H9 (cell line): ENCODE results near the gene YAP1. TPM values are rescaled to one million over a fixed set of nuclear protein-coding genes. Genes with fewer than 3 reads are reported as not detected.

Experiments
- DNase-seq: peaks from one replicate; pipeline ENCODE4 v3.0.0-alpha.2; 2017
- H2AFZ ChIP-seq: one replicate; pipeline ENCODE4 v1.6.1; 2013; ENCODE audit warnings: mild to moderate bottlenecking, low read length, control low read depth, moderate library complexity
- H2AK5ac ChIP-seq: 2 replicates; pipeline ENCODE4 v1.6.1; 2013; ENCODE audit warnings: low read length, control low read depth, mixed read lengths; ENCODE audit not compliant: insufficient read length
- H2BK120ac ChIP-seq: one replicate; pipeline ENCODE4 v1.6.1; 2013; ENCODE audit warnings: low read depth, mild to moderate bottlenecking, low read length, control low read depth, inconsistent platforms; ENCODE audit not compliant: poor library complexity, severe bottlenecking
- H2BK12ac ChIP-seq: 2 replicates; pipeline ENCODE4 v1.6.1; 2013; ENCODE audit warnings: low read length, control low read depth, mixed read lengths, low read depth; ENCODE audit not compliant: insufficient read length
- H2BK15ac ChIP-seq: 2 replicates; pipeline ENCODE4 v1.6.1; 2013; ENCODE audit warnings: low read depth, low read length, control low read depth
- H2BK20ac ChIP-seq: one replicate; pipeline ENCODE4 v1.6.1; 2013; ENCODE audit warnings: low read depth, mild to moderate bottlenecking, low read length, control low read depth, inconsistent platforms; ENCODE audit not compliant: poor library complexity, severe bottlenecking
- H2BK5ac ChIP-seq: 2 replicates; pipeline ENCODE4 v1.6.1; 2013; ENCODE audit warnings: low read length, control low read depth, mixed read lengths; ENCODE audit not compliant: insufficient read length
- H3K14ac ChIP-seq: 2 replicates; pipeline ENCODE4 v1.6.1; 2013; ENCODE audit warnings: low read length, control low read depth; ENCODE audit not compliant: insufficient read depth
- H3K18ac ChIP-seq: 2 replicates; pipeline ENCODE4 v1.6.1; 2013; ENCODE audit warnings: low read depth, mild to moderate bottlenecking, mixed read lengths, low read length, control low read depth; ENCODE audit not compliant: insufficient read length
- H3K23ac ChIP-seq: 2 replicates; pipeline ENCODE4 v1.6.1; 2013; ENCODE audit warnings: low read length, control low read depth, mixed read lengths, low read depth; ENCODE audit not compliant: insufficient read length
- H3K23me2 ChIP-seq: 2 replicates; pipeline ENCODE4 v1.6.1; 2013; ENCODE audit warnings: low read depth, mild to moderate bottlenecking, mixed read lengths, low read length, control low read depth; ENCODE audit not compliant: insufficient read length, poor library complexity, severe bottlenecking
- H3K27ac ChIP-seq: 2 replicates; pipeline ENCODE4 v1.5.1; 2013; ENCODE audit warnings: low read length, control low read depth, mixed read lengths, low read depth; ENCODE audit not compliant: insufficient read length
- H3K27me3 ChIP-seq: 2 replicates; pipeline ENCODE4 v1.6.1; 2013; ENCODE audit warnings: low read length, control low read depth, inconsistent platforms; ENCODE audit not compliant: insufficient read depth
- H3K4ac ChIP-seq: 2 replicates; pipeline ENCODE4 v1.6.1; 2013; ENCODE audit warnings: low read depth, mild to moderate bottlenecking, control low read depth, inconsistent platforms, low read length, moderate library complexity
- H3K4me1 ChIP-seq: 2 replicates; pipeline ENCODE4 v1.6.1; 2013; ENCODE audit warnings: low read length, control low read depth, inconsistent platforms; ENCODE audit not compliant: insufficient read depth
- H3K4me2 ChIP-seq: 2 replicates; pipeline ENCODE4 v1.6.1; 2013; ENCODE audit warnings: low read length, control low read depth, mixed read lengths; ENCODE audit not compliant: insufficient read length, insufficient read depth
- H3K56ac ChIP-seq: 2 replicates; pipeline ENCODE4 v1.6.1; 2013; ENCODE audit warnings: low read depth, mild to moderate bottlenecking, mixed read lengths, low read length, control low read depth; ENCODE audit not compliant: insufficient read length
- H3K79me1 ChIP-seq: 2 replicates; pipeline ENCODE4 v1.6.1; 2013; ENCODE audit warnings: low read depth, mild to moderate bottlenecking, moderate library complexity, low read length, control low read depth, inconsistent platforms; ENCODE audit not compliant: insufficient read depth, poor library complexity, severe bottlenecking
- H3K79me2 ChIP-seq: 2 replicates; pipeline ENCODE4 v1.6.1; 2013; ENCODE audit warnings: low read length, control low read depth, inconsistent platforms; ENCODE audit not compliant: insufficient read depth
- H3K9ac ChIP-seq: 2 replicates; pipeline ENCODE4 v1.6.1; 2013; ENCODE audit warnings: low read length, control low read depth, mixed read lengths; ENCODE audit not compliant: insufficient read length; ENCODE audit errors: extremely low read depth
- H3K9me3 ChIP-seq: one replicate; pipeline ENCODE4 v1.6.1; 2013; ENCODE audit warnings: low read depth, low read length, inconsistent platforms; ENCODE audit not compliant: control insufficient read depth
- H3T11ph ChIP-seq: one replicate; pipeline ENCODE4 v1.6.1; 2013; ENCODE audit warnings: mild to moderate bottlenecking, low read length, control low read depth, inconsistent platforms
- H4K20me1 ChIP-seq: one replicate; pipeline ENCODE4 v1.6.1; 2013; ENCODE audit not compliant: control insufficient read depth, insufficient read length, insufficient read depth
- H4K5ac ChIP-seq: 2 replicates; pipeline ENCODE4 v1.6.1; 2013; ENCODE audit warnings: low read depth, mild to moderate bottlenecking, mixed read lengths, low read length, control low read depth; ENCODE audit not compliant: insufficient read length
- H4K8ac ChIP-seq: replicated peaks from 2 replicates; pipeline ENCODE4 v1.6.1; 2013; ENCODE audit warnings: low read length, control low read depth, mixed read lengths, low read depth; ENCODE audit not compliant: insufficient read length
- H4K91ac ChIP-seq: 2 replicates; pipeline ENCODE4 v1.6.1; 2013; ENCODE audit warnings: low read depth, mild to moderate bottlenecking, moderate library complexity, mixed read lengths, low read length, control low read depth; ENCODE audit not compliant: insufficient read length
- H3K27ac Mint-ChIP-seq, 3 experiments: 2 replicates in 2 of 3; 3 replicates in 1 of 3; pipeline ENCODE4 v1.8.0; 2020 to 2021; ENCODE audit warnings: mixed read lengths in 3 of 3, mild to moderate bottlenecking in 1 of 3, moderate library complexity in 1 of 3
- H3K27me3 Mint-ChIP-seq: 2 replicates; pipeline ENCODE4 v1.8.0; 2021; ENCODE audit warnings: low read depth, mild to moderate bottlenecking, moderate library complexity, mixed read lengths
- H3K36me3 Mint-ChIP-seq, 3 experiments: 2 replicates in 2 of 3; 3 replicates in 1 of 3; pipeline ENCODE4 v1.8.0; 2020 to 2021; ENCODE audit warnings: low read depth in 3 of 3, mixed read lengths in 3 of 3; ENCODE audit not compliant: insufficient read depth in 1 of 3
- H3K4me1 Mint-ChIP-seq, 2 experiments: 2 replicates each; pipeline ENCODE4 v1.8.0; 2020; ENCODE audit warnings: mixed read lengths in 2 of 2
- H3K4me3 Mint-ChIP-seq, 2 experiments: 2 replicates in 1 of 2; 3 replicates in 1 of 2; pipeline ENCODE4 v1.8.0; 2020 to 2021; ENCODE audit warnings: mild to moderate bottlenecking in 2 of 2, mixed read lengths in 2 of 2, moderate library complexity in 1 of 2
- H3K9me3 Mint-ChIP-seq, 2 experiments: 2 replicates in 1 of 2; 3 replicates in 1 of 2; pipeline ENCODE4 v1.8.0; 2020; ENCODE audit warnings: mild to moderate bottlenecking in 2 of 2, mixed read lengths in 2 of 2, moderate library complexity in 1 of 2
- WGBS: extraction: QIAGEN DNeasy Blood & Tissue Kit; methylation state at CpG from one replicate; pipeline ENCODE4 v1.1.7; 2013; ENCODE audit warnings: missing lambda C conversion rate, low lambda C conversion rate, mixed read lengths; ENCODE audit not compliant: insufficient read length; ENCODE audit errors: extremely low coverage; 5-methylcytosine and 5-hydroxymethylcytosine counted together
- total RNA-seq: library from RNA; stranded (reverse); gene quantifications from 2 replicates; pipeline ENCODE4 v1.2.1, GENCODE V29; 2021
- TF ChIP-seq, protein P1 (sequence below): fragments of 200-600 bp; sonication (generic); conservative IDR thresholded peaks from 3 replicates; pipeline ENCODE4 v1.8.0; 2021; ENCODE audit warnings: antibody characterized with exemption, mild to moderate bottlenecking

Gene YAP1
- total RNA-seq, 1 experiment from 2014 or later, result 124 TPM

DNA sequence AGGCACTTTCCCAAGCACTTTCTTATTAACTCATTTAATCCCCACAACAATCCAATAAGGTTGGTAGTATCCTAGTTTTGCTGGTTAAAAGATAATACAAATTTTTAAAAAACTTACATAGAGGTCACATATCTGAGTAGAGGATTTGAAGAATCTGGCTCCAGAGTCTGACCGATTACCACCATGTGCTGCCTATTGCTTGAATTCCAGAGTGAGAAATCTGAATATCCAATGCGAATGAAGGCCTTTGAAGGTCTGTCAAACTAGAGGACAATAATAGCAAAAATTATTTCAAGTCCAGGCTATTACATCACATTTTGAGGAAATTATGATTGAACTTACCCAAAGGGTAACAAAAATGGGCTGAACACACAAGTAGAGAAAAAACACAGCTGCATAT lies 129.2 kb downstream of the YAP1 start:
- Histone ChIP-seq H2BK12ac (no peak overlapping the region), H3T11ph (no peak overlapping the region)

More for the DNA sequence above, 129.2 kb downstream of the YAP1 start:
- no peak overlapping the region for H3K18ac ChIP-seq
- H3K9me3 ChIP-seq, result no peaks in the 10 kb centered on the region
- no peaks in the 10 kb centered on the region; the same call in 1 of the 2 replicates for H3K27me3 Mint-ChIP-seq
- no peak overlapping the region for H3K4me2 ChIP-seq
- H3K27me3 ChIP-seq, result no peaks in the 10 kb centered on the region
- no peaks in the 10 kb centered on the region; a peak in 1 of 7 replicates for H3K36me3 Mint-ChIP-seq
- H2BK5ac ChIP-seq, result no peak overlapping the region
- H4K20me1 ChIP-seq, result no peaks in the 10 kb centered on the region
- no peak overlapping the region for H4K5ac ChIP-seq
- no peak overlapping the region for H2AK5ac ChIP-seq
- no peaks in the 10 kb centered on the region for H3K9me3 Mint-ChIP-seq
- no peak overlapping the region for H3K9ac ChIP-seq
- H3K4me3 Mint-ChIP-seq, result no peak overlapping the region
- no peak overlapping the region for H4K8ac ChIP-seq
- no peak overlapping the region for H3K23ac ChIP-seq
- H2BK15ac ChIP-seq, result no peak overlapping the region
- TF ChIP-seq, protein P1, sequence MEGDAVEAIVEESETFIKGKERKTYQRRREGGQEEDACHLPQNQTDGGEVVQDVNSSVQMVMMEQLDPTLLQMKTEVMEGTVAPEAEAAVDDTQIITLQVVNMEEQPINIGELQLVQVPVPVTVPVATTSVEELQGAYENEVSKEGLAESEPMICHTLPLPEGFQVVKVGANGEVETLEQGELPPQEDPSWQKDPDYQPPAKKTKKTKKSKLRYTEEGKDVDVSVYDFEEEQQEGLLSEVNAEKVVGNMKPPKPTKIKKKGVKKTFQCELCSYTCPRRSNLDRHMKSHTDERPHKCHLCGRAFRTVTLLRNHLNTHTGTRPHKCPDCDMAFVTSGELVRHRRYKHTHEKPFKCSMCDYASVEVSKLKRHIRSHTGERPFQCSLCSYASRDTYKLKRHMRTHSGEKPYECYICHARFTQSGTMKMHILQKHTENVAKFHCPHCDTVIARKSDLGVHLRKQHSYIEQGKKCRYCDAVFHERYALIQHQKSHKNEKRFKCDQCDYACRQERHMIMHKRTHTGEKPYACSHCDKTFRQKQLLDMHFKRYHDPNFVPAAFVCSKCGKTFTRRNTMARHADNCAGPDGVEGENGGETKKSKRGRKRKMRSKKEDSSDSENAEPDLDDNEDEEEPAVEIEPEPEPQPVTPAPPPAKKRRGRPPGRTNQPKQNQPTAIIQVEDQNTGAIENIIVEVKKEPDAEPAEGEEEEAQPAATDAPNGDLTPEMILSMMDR, result no peak
- no peak overlapping the region for H3K14ac ChIP-seq
- H3K79me2 ChIP-seq, result no peaks in the 10 kb centered on the region
- no peak overlapping the region for H2BK120ac ChIP-seq
- peaks cover 20 to 28% of the 10 kb centered on the region in 2 experiments for H3K4me1 Mint-ChIP-seq
- H3K27ac Mint-ChIP-seq, result no peak overlapping the region
- H3K4me1 ChIP-seq, result 0 out of 2 replicates have a peak, but pooled peaks cover 3% of the 10 kb centered on the region
- no peaks in the 10 kb centered on the region for H3K79me1 ChIP-seq
- H2AFZ ChIP-seq, result no peak overlapping the region
- no peak overlapping the region for H3K56ac ChIP-seq
- H2BK20ac ChIP-seq, result no peak overlapping the region
- H3K4ac ChIP-seq, result no peak overlapping the region
- no peaks in the 10 kb centered on the region for H3K23me2 ChIP-seq
- no peak overlapping the region for H4K91ac ChIP-seq
- no peak overlapping the region for H3K27ac ChIP-seq
- WGBS, result no CpG with 5 or more reads among the region's 2 CpGs
- no peak for DNase-seq
